NCI-H1436 (cell line): ENCODE measurements around the gene KLHL30.

Experiments used
- DNase-seq: peaks from one replicate; lab custom pipeline; 2025; lab: John Stamatoyannopoulos, UW

Gene KLHL30

GRCh38 chr2:238132463-238133450 is 5.7 kb upstream of the KLHL30 start:
- no peak for DNase-seq

DNA sequence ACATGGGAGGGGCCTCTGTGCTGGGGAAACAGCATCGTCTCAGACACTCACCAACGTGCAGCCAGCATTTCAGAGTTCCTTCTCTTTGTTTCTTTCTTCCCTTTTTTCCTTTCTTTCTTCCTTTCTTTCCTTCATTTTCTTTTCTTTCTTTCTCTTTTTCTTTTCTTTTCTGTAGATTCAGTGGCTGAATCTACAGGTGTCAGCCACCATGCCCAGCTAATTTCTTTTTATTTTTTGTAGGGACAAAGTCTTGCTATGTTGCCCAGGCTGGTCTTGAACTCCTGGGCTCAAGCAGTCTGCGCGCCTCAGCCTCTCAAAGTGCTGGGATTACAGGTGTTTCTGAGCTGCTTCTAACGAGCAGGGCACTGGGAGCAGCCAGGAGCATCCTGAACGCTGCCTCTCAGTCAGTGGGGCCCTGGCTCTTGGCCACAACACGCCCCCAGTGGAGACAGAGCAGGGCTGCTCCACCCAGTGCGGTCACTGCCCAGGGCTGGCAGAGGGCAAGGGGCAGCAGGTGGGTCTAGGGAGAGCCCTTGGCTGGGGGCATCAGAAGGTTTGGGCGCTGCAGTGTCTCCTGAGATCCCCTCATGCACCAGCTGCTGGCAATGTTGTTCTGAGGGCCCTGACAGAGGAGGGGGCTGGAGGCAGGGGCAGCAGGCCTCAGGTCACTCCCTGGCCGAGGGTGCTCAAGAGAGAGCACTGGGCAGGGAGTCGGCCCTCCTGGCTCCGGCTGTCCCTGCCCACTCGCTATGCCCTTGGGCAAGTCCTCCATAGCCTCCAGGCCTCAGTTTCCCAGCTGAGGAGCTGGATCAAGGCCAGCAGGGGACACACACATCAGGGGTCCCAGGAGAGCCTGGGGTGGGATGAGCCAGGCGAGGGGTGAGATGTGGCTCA is 4.7 kb upstream of the KLHL30 start:
- no peak for DNase-seq

GRCh38 chr2:238134393-238134785 is 4.1 kb upstream of the KLHL30 start:
- no peak for DNase-seq

GRCh38 chr2:238135601-238136150 is 2.8 kb upstream of the KLHL30 start:
- no peak for DNase-seq

GRCh38 chr2:238136820-238137537 is 1.5 kb upstream of the KLHL30 start:
- no peak for DNase-seq

- no peak for DNase-seq
Observed at GRCh38 chr2:238137885-238138284, 583 bp upstream of the KLHL30 start.

- DNase-seq: no peak
Observed at GRCh38 chr2:238139196-238140039, 950 bp downstream of the KLHL30 start.

GRCh38 chr2:238140040-238140439 is 1.6 kb downstream of the KLHL30 start:
- DNase-seq: no peak

GRCh38 chr2:238140721-238141540 is 2.5 kb downstream of the KLHL30 start:
- no peak for DNase-seq

DNA sequence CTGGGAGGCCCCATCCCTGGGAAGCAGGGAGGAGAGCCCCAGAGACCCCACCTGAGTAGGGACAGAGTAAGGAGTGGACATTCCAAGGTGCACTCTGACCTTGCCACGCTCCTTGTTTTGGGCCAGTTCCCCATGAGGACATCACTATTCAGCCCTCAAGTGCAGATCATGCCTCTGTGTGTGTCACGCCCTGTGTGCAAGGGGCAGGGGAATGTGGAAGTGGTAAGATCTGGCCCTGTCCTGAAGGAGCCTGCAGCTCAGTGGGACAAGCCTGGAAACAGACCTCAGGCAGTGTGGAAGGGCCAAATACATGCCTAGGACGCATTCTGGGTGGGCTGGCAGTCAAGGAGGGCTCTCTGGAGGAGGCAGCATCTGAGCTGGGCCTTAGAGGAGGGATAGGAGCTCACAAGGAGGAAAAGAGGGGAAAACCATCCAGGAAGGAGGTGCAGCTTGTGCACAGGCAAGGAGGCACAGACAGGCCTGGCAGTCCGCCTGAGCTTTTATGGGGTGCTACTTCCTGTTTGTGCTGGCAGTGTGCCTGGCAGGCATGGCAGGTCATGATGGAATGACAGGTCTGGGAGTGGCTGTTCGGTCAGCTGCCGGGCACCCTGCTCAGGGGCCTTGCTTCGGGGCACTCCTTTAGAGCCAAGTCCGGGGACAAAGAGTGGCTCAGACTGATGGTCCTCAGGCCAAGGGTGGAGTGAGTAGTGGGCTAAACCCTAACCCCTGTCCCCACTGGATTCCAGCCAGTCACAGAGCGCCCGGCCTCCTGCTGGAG is 3.3 kb downstream of the KLHL30 start:
- DNase-seq: no peak

DNA sequence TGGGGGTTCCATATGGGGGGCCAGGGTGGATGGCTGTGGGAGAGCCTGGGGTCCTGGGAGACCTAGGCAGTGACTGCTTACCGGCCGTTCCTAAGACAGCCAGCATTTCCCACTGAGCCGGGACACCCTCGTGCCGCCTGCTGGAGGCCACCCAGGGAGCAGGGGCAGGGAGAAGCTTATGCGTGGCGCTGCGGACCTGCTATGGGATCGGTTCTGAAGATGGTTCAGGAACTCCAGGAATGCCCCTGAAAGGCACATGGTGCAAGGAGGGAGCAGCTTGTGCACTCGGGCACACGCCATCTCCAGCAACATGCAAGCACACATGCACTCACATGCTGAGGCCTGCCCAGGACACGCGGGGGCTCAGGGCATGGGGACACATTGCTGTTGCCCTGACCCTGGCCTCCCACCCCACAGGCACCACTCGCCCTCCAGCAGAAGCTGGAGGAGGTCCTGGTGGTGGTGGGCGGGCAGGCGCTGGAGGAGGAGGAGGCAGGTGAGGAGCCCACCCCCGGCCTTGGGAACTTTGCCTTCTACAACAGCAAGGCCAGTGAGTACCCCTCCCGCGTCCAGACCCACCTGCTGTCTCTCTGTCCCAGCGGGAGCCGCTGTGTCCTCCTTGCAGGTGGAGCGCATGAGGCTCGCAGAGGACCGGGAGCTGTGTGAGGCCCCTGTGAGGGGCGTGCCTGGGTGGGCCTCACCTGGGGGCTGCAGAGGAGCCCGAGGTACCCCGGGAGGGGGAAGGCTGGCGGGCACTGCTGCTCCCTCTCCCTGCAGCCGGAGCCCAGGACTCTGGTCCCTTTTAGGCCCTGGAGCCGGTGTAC is 4.1 kb downstream of the KLHL30 start:
- no peak for DNase-seq

GRCh38 chr2:238143239-238143951 is 4.9 kb downstream of the KLHL30 start:
- DNase-seq: no peak

GRCh38 chr2:238144262-238144661 is 5.8 kb downstream of the KLHL30 start:
- no peak for DNase-seq

DNA sequence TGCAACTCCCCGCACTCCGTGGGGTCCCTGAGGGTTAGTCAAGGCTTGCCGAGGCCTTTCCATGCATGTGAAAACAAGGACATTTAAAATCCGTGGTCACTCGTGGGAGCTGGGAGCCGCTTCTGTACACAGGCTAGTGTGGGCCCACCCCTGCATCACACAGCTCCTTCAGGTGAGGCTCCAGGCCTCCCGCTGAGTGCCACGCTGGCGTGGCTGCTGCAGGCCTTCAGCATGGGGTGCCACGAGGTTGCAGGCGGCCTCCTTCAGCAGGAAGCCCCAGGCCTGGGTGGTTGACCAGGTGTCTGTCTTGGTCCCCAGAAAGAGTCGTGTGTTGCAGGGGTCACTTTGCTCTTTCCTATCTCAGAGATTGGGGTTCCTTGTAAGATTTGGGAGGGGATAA is 6.6 kb downstream of the KLHL30 start:
- DNase-seq: no peak

GRCh38 chr2:238145851-238146250 is 7.4 kb downstream of the KLHL30 start:
- no peak for DNase-seq

DNA sequence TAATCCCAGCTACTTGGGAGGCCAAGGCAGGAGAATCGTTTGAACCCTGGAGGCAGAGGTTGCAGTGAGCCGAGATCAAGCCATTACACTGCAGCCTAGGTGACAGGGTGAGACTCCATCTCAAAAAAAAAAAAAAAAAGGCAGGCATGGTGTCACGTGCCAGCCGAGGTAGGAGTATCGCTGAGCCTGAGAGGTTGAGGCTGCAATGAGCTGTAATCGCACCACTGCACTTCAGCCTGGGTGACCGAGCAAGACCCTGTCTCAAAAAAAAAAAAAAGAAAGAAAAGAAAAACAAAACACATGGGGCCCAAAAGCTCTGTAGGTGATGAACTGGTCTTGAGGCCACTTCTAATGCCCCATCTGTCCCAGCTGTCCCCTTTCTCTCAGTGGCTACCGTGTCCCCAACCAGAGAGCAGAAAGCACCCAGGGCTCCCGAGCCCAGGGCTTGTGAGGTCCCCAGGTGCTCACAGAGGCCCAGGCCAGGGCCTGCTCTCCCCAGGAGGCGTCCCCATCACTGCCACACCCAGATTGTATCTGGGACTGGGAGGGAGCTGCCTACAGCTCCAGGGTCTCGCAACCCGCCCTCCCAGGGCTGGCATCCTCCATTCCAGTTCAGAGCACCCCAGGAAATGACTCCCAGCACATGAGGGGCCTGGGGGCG is 8.5 kb downstream of the KLHL30 start:
- DNase-seq: no peak

DNA sequence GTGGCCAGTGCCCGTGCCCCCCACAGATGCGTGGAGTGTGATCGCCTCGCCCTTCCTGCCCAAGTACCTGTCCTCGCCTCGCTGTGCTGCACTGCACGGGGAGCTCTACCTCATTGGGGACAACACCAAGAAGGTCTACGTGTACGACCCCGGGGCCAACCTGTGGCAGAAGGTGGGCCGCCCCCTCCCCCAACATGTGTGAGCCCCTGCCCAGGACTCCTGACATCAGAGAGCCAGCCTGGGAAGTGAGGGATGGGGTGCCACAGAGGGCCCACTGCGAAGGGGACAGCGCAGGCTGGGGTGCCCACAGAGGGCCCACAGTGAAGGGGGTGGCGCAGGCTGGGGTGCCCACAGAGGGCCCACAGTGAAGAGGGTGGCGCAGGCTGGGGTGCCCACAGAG is 10.5 kb downstream of the KLHL30 start:
- DNase-seq: no peak
